ENCODE data around the gene ATXN1. TPM values are rescaled to one million over a fixed set of nuclear protein-coding genes. Genes with fewer than 3 reads are reported as not detected.
A peak's percentile ranks its signal among the peaks of the same experiment; 100 is the strongest.

ATXN1 gene
- total and polyA plus RNA-seq, 2 of the 8 experiments (the other 6 are each of a cell fraction or from before 2014, with no cell fraction given) = 1.6 to 4.0 TPM

DNA sequence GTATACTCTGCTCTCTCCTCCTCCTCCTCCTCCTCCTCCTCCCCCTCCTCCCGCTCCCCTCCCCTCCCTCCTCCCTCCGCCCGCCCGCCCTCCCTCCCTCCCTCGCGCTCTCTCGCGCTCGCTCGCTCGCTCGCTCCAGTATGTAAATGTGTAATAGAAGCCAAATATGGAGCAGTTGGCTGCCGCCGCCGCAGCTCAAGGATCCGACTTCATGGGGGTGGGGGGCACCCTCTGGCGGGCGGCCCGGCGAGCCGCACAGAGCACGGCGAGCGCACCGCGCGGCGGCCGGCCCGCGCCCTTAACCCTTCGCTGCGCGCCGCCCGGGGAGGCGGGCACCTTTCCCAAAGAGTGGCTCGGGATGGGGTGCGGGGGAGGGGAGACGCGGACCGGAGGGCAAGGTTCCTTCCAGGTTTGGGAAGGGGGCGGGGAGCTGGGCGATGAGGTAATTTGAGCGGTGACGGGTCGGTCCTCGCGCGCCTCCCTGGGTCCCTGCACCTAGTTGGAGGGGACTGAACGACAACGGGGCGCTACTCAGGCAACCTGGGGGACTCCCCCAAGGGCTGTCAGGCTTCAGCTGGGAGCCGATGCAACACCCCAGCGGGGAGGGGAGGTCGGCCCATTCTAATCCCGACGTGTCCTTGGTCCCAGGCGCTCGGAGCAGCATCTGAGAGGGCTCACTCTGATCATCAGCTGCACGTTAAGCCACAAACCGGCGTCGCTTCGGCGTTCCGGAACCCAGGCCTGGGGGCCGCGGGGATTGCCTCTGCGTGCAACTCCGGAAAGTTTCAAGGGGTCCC, 409 bp upstream of the ATXN1 start (continued):
- TF ChIP-seq, protein P1, sequence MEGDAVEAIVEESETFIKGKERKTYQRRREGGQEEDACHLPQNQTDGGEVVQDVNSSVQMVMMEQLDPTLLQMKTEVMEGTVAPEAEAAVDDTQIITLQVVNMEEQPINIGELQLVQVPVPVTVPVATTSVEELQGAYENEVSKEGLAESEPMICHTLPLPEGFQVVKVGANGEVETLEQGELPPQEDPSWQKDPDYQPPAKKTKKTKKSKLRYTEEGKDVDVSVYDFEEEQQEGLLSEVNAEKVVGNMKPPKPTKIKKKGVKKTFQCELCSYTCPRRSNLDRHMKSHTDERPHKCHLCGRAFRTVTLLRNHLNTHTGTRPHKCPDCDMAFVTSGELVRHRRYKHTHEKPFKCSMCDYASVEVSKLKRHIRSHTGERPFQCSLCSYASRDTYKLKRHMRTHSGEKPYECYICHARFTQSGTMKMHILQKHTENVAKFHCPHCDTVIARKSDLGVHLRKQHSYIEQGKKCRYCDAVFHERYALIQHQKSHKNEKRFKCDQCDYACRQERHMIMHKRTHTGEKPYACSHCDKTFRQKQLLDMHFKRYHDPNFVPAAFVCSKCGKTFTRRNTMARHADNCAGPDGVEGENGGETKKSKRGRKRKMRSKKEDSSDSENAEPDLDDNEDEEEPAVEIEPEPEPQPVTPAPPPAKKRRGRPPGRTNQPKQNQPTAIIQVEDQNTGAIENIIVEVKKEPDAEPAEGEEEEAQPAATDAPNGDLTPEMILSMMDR (IDR thresholded peaks at IDR 0.05; ENCODE audit: control extremely low read depth in 1 of 3, insufficient read depth in 1 of 3, low read depth in 1 of 3, low read length in 3 of 3) = peak in 1 of 3 experiments; percentile 18; a peak in 1 of 4 replicates
- TF ChIP-seq POLR2A (IDR thresholded peaks at IDR 0.05; ENCODE audit: control extremely low read depth in 1 of 2, low read depth in 2 of 2, low read length in 2 of 2) (peak in 1 of 2 experiments; percentile 13; a peak in 1 of 3 replicates), RFX5 (IDR thresholded peaks at IDR 0.05; ENCODE audit: borderline replicate concordance, low read depth, low read length) (no peak), SIN3A (conservative IDR thresholded peaks at IDR 0.05 in 1 of 2, IDR thresholded peaks at IDR 0.05 in 1 of 2; ENCODE audit: low read depth in 1 of 2, low read length in 2 of 2) (peak; percentile 74 to 83; a peak in 1 of 4 replicates), SAP30 (IDR thresholded peaks at IDR 0.05; ENCODE audit: insufficient read depth, insufficient replicate concordance, low read length) (peak; percentile 97), CBX5 (IDR thresholded peaks at IDR 0.05; ENCODE audit: low read depth, low read length) (no peak)
- TF ChIP-seq, protein P2, sequence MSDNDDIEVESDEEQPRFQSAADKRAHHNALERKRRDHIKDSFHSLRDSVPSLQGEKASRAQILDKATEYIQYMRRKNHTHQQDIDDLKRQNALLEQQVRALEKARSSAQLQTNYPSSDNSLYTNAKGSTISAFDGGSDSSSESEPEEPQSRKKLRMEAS (IDR thresholded peaks at IDR 0.05) = peak; percentile 35; the same call in 1 of the 2 replicates
